ENCODE results near the gene FAM241A.
"Not testable (repeated sequence)": the region's sequence is repeated elsewhere in the genome, so short reads cannot be mapped to it uniquely, and the experiment has no call there.

Gene FAM241A

DNA sequence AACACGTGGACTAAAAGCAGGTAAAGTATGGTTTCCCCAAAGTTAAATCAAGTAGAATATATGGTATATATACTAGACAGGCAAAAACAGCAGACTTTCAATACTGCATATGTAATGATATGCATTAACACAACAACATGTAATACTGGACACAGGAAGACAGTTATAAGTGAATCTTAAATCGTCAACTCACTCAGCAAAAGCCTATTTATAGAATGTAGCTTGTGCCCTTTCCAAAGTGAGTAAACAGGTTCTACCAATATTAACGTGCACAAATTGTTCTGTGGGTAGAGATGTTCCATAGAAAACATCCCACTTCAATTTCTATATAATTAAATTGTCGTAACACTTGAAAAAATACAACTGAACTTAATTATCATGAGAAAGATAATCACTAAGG lies 30.6 kb downstream of the FAM241A start:
- DNase-seq, result no peak

DNA sequence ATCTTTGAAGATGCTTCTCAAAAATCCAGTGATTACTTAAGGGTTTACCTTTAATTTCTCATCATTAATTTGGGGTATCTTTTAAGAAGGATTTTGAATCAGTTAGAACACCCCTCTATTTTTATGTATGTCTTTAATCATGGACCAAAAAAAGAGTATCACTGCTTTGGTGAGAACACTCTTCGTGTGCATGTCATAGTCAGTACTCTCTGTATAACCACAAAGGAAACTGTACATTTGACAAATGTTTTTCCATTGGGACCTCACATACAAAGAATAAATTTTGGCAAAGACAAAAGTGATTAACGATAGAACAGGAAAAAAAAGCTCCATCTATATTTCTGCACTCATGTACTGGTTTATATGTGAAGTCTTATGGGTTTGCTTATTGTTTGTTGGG lies 31.3 kb downstream of the FAM241A start:
- DNase-seq, result no peak

DNA sequence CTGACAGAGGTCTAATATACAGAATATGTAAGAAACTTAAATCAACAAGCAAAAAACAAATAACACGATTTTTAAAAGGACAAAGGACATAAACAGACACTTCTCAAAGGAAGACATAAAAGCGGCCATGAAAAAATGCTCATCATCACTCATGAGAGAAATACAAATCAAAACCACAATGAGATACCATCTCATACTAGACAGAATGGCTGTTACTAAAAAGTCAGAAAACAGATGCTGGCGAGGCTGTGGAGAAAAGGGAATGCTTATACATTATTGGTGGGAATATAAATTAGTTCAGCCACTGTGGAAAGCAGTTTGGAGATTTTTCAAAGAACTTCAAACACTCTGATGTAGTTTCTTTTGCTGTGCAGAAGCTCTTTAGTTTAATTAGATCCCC lies 33.5 kb downstream of the FAM241A start:
- DNase-seq, result not testable (repeated sequence)

DNA sequence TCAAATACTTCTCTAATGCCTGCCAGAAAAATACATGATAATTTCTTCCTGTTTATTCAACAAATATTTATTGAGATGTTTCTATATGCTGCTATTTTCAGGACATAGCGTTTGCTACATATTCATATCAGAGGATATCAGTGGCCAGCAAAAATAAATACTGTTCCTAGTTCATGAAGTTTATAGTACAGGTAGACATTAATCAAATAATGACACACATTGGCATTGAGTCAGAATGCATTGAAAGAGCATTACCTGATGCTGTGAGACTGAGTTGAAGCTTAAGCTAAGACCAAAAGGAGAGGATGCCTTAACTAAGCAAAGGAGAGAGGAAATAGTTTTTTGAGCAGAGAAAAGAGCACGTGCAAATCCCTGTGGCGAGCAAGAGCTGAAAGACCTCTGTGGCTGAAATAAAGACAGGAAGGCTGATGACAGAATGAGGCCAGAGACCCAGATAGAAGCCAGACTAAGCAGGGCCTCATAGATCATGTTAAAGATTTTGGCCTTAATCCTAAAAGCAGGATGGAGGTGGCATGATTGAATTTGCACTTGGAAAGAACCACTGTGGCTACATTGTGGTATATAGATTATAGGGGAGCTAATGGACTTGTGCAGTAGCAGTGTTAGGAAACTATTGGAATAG lies 36.2 kb downstream of the FAM241A start:
- DNase-seq, result no peak

DNA sequence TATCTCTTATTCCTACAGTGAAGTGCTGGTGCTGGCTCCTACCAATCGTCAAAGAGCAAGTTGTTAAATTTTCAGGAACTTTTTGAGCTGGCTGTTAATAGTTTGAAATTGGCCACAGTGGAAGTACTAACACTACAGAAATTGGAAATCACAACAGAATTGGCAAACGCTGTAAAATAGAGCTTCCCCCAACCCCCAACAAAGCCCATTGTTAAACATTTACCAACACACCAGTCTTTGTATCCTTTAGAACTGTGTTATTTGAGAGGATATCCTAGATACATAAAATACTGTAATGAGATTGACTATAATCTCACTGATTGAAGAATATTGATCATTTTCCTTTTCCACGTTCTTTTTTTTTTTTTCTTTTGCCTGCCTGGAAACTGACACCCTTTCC lies 37.4 kb downstream of the FAM241A start:
- DNase-seq, result no peak

DNA sequence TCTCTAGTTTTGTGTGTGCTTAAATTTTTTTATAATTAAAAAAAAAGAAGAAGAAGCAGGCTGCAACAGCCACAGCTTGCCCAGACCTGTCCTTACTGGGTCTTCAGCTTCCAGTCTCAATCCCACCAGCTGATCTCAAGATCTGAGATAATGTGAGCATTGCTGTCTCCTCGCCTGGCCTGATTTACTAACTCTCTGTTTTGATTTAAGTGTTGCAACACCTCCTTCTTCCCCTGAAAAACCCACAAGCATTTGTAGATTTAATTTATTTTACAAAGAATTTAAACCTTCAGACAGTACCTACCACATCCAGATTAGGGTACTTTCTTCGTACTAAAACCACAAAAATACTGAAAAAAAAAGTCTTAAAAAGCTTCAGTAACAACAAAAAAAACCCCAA lies 38.0 kb downstream of the FAM241A start:
- DNase-seq, result no peak

DNA sequence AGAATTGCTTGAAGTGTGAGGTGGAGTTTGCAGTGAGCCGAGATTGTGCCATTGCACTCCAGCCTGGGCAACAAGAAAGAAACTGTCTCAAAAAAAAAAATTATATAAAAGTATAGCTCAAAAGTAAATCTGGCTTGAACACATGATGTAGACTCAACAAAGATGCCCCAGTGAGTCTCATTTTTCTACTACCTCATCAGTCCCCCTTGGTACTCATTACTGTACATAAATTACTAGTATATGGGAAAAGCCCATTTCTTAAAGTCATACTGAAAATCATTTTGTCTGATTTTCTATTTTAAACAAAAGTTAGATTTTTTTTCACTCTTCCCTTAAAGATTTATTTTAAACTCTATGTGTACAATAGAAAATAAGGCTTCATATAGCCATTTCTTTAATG lies 39.2 kb downstream of the FAM241A start:
- DNase-seq, result no peak

DNA sequence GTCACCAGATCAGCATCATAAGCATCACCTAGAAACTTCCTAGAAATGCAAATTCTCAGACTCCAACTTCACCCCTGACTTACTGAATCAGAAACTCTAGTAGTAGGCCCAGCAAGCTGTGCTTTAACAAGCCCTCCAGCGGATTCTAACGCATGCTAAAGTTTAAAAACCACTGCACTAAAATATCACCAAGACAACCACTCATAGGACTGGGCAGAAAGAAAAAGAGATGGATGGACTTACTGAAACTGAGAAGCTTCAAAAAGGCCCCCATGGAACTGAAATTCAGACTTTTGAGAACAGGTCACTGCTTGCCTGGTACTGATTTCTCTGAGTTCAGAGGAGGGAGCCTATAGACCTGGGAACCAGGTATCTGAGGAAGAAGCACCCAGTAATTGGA lies 40.1 kb downstream of the FAM241A start:
- DNase-seq, result no peak

DNA sequence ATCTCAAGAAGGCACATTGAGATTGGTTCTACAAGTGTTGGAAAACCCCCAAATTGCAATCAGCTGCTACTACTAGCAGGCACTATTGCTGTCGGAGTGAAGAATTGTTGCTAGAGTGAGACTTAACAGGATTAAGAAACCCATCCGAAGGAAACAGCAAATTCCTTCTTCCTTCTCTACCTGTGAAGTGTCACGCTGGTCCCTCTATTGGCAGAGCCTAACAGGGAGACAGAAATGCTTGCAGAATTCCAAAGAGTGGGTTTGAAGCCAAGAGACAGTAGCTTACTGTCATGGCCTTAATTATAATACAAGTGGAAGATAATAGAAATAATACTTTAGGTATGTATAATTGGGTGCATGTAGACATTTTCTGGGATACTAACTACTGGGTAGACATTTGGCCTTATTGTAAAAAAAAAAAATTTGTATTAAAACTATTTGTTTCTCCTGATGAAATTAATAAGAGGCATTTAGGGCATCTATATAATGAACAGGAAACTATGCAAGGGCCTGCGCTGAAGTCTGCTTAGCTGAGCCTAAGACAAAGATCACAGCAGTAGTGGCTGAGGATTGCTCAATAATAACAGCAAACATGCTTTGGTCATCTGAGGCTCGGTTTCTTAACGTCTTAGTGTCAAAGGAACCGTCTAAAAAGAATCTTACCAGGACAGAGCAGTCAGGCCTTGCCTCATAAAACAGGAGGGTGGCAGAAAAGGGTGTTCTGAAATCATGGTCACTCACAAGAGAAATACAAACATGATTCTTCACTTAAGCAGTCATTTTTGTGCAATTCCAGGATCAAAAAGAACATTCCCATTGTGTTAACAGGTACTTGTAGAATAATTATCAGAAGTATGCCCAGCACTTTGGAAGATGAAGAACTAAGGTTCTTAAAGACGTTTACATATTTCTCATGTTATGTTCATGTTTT lies 40.8 kb downstream of the FAM241A start:
- no peak for DNase-seq

DNA sequence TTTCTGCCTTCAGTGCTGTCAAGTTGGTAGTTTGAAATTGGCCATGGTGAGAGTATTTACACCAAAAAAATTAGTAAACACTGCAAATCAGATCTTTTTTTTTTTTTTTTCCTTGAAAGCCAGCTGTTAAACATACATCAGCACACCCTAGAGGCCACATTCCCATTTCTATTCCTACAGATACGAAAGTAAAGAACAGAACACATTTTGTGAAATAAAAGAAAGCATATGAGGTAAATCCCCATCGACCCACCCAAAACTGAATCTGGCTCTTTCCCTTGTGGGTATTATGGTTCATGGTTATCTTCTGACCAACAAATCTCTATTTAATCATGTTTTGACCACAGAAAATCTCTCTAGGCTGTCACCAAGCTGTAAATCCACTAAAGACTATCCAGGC lies 44.5 kb downstream of the FAM241A start:
- no peak for DNase-seq

DNA sequence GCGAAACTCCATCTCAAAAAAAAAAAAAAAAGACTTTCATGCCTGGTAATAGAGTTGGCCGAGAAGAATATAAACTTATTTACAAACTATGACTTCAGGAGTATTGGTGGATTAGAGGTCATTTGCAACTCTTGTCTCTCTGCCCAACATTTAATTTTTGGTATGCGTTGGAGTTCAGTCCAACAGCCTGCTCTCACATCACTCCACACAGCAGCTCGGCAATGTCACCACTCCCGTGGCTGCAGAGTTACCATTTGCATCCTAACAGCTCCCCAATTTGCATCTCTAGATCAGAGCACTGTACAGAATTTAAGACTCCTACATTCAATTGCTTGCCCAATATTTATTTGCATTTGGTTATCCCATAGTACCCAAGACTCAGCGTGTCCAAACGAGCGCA lies 45.4 kb downstream of the FAM241A start:
- DNase-seq, result no peak

DNA sequence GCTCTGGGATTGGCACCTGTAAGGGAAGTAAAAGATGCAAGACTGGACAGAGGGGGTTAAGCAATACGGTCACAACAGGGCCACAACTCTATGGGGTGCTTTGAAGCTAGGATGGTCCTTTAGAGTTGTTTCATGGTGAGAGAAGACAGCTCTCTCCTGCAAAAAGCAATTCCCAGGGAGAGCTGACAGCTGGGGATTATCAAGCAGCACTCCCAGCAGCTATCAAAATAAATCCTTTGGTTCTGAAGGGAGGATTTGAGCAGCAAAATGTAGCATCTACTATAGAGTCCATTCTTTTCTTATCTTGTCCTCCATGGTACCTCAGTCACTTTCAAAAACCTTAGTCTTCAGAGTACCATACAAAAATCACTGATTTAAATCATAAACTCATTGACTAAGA lies 51.2 kb downstream of the FAM241A start:
- no peak for DNase-seq

DNA sequence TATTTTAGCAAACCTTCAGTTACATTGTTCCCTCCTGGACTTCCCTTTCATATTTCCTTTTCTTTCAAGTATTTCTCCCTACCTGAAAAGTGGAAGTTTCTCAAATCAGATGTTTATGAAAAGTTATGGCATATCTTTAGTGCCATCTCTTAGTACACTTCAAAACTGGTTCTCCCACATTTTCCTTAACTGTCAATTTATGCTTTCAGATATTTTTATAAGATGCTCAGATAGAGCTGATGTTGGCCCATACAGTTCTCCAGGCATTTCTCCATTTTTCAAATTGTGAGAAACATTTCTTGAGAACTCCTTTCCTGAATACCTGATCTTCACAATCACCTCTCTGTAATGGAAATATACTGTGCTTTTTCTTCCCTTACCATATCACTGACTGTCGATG lies 53.8 kb downstream of the FAM241A start:
- no peak for DNase-seq

DNA sequence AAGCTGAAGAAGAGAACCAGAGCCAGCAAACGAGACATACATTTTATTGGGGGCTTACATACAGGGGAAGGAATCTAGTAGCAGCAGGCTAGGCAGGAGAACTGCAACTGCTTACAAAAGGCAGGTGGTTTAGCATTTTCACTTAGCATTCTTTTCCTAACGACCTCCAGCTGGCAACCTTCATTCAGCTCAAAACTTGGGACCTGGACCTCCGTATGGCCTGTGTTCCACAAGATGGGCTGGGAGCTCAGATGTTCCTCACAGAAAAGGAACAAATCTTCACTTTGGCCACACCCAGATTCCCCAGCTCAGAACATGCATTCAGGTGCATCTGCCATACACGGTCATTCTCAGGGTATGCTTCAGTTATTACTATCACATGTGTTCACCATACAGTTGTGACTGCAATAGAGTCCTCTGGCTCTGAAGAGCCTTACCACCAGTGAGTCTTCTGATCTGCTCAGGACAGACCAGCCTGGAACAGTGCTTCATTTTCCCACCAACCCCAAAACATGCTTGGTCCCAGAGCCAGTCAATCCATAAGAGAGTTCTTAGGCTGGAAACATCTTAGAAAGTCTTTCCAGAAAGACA lies 56.8 kb downstream of the FAM241A start:
- DNase-seq, result no peak

DNA sequence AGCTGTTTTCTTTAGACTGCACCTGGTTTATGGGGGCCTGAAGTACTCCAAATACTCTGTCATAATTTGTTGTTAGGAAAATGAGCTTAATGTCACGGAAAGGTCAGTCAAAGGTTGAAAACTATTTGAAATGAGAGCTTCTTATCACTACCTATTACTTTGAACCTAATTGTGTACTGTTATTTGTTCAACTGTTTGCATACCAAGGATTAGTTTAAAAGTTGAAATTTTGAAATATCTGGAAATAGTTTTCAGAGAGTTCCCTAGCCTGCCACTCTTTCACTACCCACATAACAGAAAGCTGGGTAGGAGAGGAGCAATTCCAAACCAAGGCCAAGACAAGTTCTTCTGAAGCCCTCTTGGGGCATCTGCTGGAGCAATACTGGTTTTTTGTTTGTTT lies 58.3 kb downstream of the FAM241A start:
- no peak for DNase-seq

DNA sequence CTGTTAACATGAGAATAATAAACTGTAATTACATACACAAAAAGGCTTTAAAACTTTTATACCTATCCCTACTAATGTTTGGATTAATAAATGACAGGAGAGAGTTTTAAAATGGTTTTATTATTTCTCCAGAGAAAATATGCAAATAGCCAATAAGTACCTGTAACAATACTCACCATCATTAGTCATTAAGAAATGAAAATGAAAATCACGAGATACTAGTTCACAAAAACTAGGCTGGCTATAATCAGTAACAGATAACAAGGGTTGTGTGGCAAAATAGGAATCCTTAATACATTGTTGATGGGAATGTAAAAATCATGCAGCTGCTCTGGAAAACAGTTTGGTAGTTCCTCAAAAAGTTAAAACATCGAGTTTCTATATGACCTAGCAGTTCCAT lies 61.2 kb downstream of the FAM241A start:
- no peak for DNase-seq

DNA sequence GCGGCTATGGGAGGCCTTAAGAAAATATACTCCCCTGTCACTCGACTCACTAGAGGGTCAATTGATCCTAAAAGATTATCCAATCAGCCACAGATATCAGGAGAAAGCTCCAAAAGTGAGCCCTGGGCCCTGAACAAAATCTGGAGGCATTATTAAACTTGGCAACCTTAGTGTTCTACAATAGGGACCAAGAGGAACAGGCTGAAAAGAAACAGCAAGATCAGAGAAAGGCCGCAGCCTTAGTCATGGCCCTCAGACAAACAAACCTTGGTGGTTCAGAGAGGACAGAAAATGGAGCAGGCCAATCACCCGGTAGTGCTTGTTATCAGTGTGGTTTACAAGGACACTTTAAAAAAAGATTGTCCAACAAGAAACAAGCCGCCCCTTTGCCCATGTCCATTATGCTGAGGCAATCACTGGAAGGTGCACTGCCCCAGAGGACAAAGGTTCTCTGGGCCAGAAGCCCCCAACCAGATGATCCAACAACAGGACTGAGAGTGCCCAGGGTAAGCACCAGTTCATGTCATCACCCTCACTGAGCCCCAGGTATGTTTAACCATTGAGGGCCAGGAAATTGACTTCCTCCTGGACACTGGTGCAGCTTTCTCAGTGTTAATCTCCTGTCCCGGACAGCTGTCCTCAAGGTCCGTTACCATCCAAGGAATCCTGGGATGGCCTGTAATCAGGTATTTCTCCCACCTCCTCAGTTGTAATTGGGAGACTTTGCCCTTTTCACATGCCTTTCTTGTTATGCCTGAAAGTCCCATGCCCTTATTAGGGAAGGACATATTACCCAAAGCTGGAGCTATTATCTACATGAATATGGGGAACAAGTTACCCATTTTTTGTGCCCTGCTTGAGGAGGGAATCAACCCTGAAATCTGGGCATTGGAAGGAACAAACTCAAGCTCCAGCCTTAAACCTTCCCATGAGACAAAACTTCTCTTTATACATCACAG lies 63.2 kb downstream of the FAM241A start:
- not testable (repeated sequence) for DNase-seq

DNA sequence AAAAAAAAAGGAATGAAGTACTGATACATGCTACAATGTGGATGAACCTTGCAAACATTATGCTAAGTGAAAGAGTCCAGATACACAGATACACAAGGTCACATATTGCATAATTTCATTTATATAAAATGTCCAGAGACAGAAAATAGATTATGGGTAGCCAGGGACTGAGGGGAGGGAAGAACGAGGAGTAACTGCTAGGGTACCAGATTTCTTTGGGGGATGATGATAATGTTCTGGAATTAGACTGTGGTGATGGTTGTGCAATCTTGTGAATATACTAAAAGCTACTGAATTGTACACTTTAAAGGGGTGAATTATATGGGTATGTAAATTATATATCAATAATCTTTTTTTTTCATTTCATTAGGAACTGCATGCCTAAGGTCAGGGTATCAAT lies 65.5 kb downstream of the FAM241A start:
- DNase-seq, result no peak

DNA sequence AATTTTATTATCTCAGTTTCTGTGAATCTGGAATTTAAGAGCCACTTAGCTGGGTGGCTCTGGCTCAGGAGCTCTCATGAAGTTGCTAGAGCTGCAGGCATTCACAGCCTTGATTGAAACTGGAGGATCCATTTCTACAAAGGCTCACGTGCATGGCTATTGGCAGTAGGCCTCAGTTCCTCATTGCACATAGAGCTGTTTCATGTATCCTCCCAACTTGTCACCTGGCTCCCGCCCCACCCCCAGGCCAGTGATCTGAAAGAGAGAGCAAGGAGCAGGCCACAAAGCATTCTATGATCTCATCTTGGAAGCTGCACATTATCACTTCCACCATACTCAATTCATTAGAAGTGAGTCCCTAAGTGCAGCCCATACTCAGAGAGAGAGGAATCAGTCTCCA lies 67.8 kb downstream of the FAM241A start:
- DNase-seq, result no peak

DNA sequence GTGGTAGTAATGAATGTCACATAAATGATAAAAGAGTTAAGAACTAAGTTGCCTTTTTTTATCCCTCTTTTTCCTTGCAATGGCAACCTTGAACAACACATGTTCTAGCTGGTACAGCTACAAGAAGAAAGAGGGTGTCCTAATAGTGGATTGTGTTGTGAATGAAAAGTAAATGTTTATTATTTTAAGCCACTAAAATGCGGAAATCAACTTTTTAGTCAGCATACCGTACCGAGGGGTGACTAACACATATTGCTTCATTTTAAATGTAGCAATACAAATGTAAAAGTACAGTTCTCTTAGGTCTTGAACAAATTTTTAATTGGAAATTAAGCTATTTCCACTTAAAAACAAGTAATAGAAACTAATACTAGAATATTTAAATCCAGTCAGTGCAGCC lies 68.6 kb downstream of the FAM241A start:
- no peak for DNase-seq

DNA sequence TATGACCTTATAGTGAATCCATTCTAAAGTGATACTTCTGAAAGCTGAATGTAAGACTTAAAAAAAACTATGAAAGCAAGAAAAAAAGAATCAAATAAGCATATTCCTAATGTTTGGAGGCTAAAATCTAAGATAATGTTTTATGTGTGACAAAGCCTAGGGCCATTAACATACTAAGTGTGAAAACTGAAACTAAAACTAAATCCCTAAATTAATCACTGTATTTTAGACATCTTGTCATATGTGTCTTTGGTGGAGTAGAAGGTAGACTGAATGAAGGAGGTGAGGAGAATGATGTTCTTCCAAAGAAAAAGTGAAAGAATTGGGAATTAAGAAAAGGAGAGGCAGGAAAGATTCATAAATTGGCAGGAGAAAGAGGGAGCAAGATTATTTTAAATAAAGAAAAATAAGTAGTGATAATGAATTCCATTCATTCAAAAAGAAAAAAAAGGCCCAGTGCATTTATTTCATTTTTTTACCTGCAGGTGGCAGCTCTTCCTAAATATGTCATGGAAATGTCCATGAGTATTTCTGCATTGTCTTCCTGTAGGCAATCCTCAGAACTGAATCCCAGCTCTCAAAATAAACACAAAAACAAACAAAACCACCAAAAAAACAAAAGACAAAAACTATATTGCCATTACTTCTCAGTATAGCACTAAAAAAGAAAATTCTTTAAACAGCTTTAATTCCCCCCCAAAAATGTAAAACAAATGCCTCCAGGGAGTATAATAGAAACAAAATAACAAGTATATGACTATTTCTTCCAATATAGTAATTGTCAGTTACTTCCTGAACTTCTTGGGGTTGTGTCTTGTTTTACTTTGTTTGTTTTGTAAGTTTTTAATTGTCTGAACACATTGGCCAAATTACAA lies 69.4 kb downstream of the FAM241A start:
- no peak for DNase-seq

DNA sequence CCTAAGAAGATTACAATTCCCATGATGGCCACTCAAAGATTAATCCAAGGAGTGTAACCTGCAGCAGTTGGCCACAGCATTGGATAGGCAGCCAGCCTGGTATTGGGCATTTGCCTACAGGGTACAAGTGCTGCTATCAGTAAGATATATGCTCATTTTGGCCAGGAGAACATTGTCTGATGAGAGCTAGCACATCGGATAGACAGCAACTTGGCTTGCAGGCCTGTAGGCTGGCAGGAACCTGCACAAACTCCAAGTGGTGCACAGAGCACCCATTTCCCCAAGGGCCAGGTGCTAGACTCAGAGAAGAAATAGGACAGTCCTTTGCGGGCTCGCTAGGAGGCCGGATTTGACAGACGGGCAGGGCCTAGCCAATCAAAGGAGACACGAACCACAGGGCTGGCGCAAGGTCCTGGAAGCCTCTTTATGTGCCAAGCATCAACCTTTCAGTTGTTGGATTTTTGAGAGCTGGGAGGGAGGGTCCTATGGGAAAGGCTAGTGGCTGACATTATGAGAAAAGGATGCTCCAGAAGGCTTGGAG lies 74.6 kb downstream of the FAM241A start:
- no peak for DNase-seq
